ENCODE results near the gene PSD2. TPM values are rescaled to one million over a fixed set of nuclear protein-coding genes. Genes with fewer than 3 reads are reported as not detected.

The PSD2 gene
- total RNA-seq, 6 experiments from 2014 or later = 0.04 to 0.07 (median 0.07) TPM; not detected in 3

- H3K27ac ChIP-seq = no peak overlapping the region
- H3K9me3 ChIP-seq = no peaks in the 10 kb centered on the region
- ATAC-seq = no peak
- H3K27me3 ChIP-seq = no peaks in the 10 kb centered on the region
- TF ChIP-seq CTCF (IDR thresholded peaks at IDR 0.05) = no peak
- TF ChIP-seq POLR2A (IDR thresholded peaks at IDR 0.05) = no peak
- no peaks in the 10 kb centered on the region for H3K4me1 ChIP-seq
- no peak overlapping the region for H3K4me3 ChIP-seq
- DNase-seq = no peak
- no peaks in the 10 kb centered on the region for H3K36me3 ChIP-seq
- 55% methylated on average over 3 of the region's 3 CpGs for WGBS (ENCODE audit: insufficient coverage, low coverage, low lambda C conversion rate, missing lambda C conversion rate)
- intact Hi-C loops (cut with DNase I) = no loop called here
Measured at GRCh38 chr5:139884734-139885133, 89.1 kb downstream of the PSD2 start.

- Histone ChIP-seq H3K9me3 (no peaks in the 10 kb centered on the region), H3K36me3 (no peaks in the 10 kb centered on the region), H3K27me3 (no peaks in the 10 kb centered on the region), H3K27ac (no peak overlapping the region), H3K4me3 (no peak overlapping the region), H3K4me1 (no peaks in the 10 kb centered on the region)
- ATAC-seq (no peak), DNase-seq (no peak)
- TF ChIP-seq POLR2A (IDR thresholded peaks at IDR 0.05) (no peak), CTCF (IDR thresholded peaks at IDR 0.05) (no peak)
- intact Hi-C loops (cut with DNase I) = no loop called here
- 74% methylated on average over 9 of the region's 15 CpGs for WGBS (ENCODE audit: insufficient coverage, low coverage, low lambda C conversion rate, missing lambda C conversion rate)
Measured at GRCh38 chr5:139885172-139885856, 89.7 kb downstream of the PSD2 start.

- no peak for DNase-seq
- H3K27me3 ChIP-seq = no peaks in the 10 kb centered on the region
- H3K4me1 ChIP-seq = no peaks in the 10 kb centered on the region
- TF ChIP-seq POLR2A (IDR thresholded peaks at IDR 0.05) = no peak
- ATAC-seq = no peak
- 83% methylated on average over 1 of the region's 4 CpGs for whole genome bisulfite sequencing (ENCODE audit: insufficient coverage, low coverage, low lambda C conversion rate, missing lambda C conversion rate)
- intact Hi-C loops (cut with DNase I) = no loop called here
- H3K27ac ChIP-seq = no peak overlapping the region
- H3K9me3 ChIP-seq = no peaks in the 10 kb centered on the region
- H3K36me3 ChIP-seq = no peaks in the 10 kb centered on the region
- no peak overlapping the region for H3K4me3 ChIP-seq
Measured at GRCh38 chr5:139885857-139886208, 90.2 kb downstream of the PSD2 start.

GRCh38 chr5:139886213-139886612 lies 90.6 kb downstream of the PSD2 start:
- WGBS (ENCODE audit: insufficient coverage, low coverage, low lambda C conversion rate, missing lambda C conversion rate) = 61% methylated on average over 2 of the region's 2 CpGs
- intact Hi-C loops (cut with DNase I) = no loop called here
- no peak overlapping the region for H3K4me3 ChIP-seq
- ATAC-seq (no peak), DNase-seq (no peak)
- H3K36me3 ChIP-seq = no peaks in the 10 kb centered on the region
- H3K27ac ChIP-seq = no peak overlapping the region
- H3K27me3 ChIP-seq = no peaks in the 10 kb centered on the region
- no peaks in the 10 kb centered on the region for H3K9me3 ChIP-seq
- no peak for TF ChIP-seq CTCF (IDR thresholded peaks at IDR 0.05)
- TF ChIP-seq POLR2A (IDR thresholded peaks at IDR 0.05) = no peak
- H3K4me1 ChIP-seq = no peaks in the 10 kb centered on the region

- Histone ChIP-seq H3K36me3 (no peaks in the 10 kb centered on the region), H3K9me3 (no peaks in the 10 kb centered on the region), H3K27ac (no peak overlapping the region), H3K27me3 (no peaks in the 10 kb centered on the region), H3K4me3 (no peak overlapping the region), H3K4me1 (no peaks in the 10 kb centered on the region)
- TF ChIP-seq POLR2A (IDR thresholded peaks at IDR 0.05) (no peak), CTCF (IDR thresholded peaks at IDR 0.05) (no peak)
- intact Hi-C loops (cut with DNase I) = no loop called here
- ATAC-seq = no peak
- no peak for DNase-seq
- WGBS (ENCODE audit: insufficient coverage, low coverage, low lambda C conversion rate, missing lambda C conversion rate) = 35% methylated on average over 4 of the region's 4 CpGs
Measured at GRCh38 chr5:139888370-139888769, 92.8 kb downstream of the PSD2 start.

All from right lobe of liver (tissue), 6 donors.